Limb (tissue), 2 donors: ENCODE results near the gene FBXO41.

Experiments used
- DNase-seq, 2 donors: peaks; one replicate each; pipeline ENCODE4 v3.0.0-alpha.2; 2016; ENCODE audit errors: extremely low spot score in 2 of 2

Gene FBXO41

DNA sequence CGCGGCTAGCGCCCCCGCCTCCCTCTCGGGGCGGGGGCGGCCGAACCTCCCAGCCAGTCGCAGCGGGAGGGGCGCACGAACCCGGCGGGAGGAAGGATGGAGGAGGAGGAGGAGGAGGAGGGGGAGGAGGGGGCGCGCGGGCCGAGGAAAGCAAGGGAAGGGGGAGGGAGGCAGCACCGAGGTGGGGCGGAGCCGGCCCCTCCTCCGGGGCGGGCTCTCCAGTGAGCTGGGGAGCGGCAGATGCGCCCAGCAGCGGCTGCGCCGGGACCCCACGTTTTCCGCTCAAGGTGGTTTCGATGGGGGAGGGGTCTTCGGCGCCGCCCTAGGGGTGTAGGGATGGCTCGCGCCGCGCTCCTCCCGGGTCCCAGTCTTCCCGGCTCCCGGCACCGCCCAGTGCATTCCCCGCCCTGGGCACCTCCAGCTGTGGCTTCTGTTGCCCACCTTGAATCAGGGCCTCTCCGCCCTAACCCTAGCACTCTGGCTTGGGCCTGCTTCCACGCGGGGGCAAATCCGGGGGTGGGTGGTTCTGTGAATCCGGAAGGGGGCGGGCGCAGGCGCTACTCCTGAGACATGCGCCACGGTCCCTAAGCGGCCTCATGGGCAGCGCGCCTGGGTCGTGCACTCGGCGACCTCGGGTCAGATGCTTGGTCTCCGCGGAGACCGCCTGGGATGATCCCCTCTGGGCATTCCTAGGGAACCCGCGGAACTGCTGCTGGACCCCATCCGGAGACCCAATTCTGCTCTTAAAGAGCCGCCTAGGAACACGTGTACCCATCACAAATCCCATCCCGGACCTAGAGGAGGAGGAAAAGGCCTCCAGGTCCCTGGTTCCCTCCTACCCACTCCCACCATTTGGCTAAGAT lies at the start of gene FBXO41:
FBXO41 (minus strand) TSS at position 183 of the 863 bp plus-strand sequence. CDS start 14,848 bp downstream, outside the sequence.
- DNase-seq = peak in 1 of 2 donors; percentile 68

- DNase-seq = no peak
Observed at GRCh38 chr2:73334045-73334444, 49.8 kb upstream of the FBXO41 start.

GRCh38 chr2:73333564-73333963 lies 49.3 kb upstream of the FBXO41 start:
- no peak for DNase-seq

DNA sequence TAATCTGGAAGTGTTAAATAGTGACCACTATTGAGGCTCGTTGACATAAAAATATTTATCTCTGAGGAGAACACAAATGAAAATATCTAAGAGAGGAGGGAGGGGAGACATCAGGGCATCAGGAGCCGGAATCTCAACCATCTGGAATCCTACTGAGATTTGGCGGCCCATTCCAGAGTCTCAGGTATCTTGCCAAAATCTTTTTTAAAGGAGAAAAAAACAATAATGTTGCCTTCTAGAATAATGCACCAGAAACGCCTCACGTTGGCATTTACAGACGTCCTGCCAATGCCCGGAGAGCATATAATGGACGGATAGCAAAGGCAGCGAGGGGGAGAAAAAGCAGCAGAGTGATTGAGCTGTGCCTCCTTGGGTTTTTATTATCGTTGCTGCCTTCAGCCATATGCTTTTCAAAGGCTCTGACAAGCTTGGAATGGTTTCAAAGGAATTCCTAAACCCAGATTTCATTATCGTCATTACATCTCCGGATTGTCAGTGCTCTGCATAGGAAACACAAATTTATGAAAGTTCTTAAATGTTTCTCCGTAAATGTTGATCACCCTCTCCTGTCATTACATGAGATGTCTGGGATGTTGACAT lies 39.9 kb upstream of the FBXO41 start:
- DNase-seq = peak in 1 of 2 donors; percentile 1

DNA sequence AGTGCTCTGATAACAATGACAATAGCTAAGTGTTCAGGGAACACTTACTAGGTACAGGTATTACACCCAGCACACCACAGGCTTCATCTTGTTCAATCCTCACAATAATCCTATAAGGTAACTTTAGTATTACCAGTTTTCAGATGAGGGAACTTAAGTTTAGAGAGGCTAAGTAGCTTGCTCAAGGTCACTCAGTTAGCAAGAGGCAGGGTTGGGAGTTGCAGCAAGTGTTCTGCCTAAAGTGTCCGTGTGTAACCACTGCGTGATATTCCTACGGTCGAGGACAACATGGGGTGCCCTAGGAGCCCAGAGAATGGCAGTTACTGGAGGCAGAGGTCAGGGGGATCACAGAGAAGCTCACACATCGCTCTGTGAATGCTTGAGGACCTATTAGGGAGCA lies 39.3 kb upstream of the FBXO41 start:
- DNase-seq = no peak

GRCh38 chr2:73314441-73314840 lies 30.2 kb upstream of the FBXO41 start:
- DNase-seq = no peak

- DNase-seq = no peak
Observed at GRCh38 chr2:73307720-73308119, 23.4 kb upstream of the FBXO41 start.

GRCh38 chr2:73301636-73302035 lies 17.4 kb upstream of the FBXO41 start:
- no peak for DNase-seq

- DNase-seq = no peak
Observed at GRCh38 chr2:73300926-73301325, 16.6 kb upstream of the FBXO41 start.

- no peak for DNase-seq
Observed at GRCh38 chr2:73297586-73297985, 13.3 kb upstream of the FBXO41 start.

GRCh38 chr2:73297151-73297559 lies 12.9 kb upstream of the FBXO41 start:
- DNase-seq = no peak

DNA sequence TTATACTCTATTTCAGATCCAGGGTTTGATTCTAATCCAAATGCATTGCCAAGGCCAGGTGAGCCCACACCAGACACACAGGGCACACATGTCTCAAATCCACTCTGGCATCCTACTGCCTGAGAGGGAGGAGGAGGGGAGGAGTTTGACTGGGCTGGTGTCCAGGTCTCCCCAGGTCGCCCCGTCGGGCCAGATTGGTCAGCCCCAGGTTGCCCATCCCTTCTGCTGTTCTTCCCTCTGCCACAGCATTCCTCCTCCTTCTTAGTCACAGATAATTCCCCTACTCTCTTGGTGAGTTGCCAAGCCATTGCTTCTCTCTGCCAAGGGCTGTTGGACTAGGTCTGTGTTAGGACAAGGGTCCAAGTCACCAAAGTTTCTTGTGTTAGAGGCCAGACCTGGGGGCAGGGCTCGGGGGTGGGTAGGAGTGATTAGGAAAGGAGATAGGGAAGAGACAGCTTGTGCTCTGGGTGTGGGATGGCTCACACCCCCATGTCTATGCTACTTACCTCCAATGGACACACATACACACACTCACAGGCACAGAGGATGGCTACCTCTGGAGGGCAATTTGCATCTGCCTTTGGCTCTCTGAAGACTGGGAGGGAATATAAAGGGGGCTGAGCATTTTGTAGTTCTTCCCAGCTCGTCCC lies 11.6 kb upstream of the FBXO41 start:
- no peak for DNase-seq

- DNase-seq = no peak
Observed at GRCh38 chr2:73294239-73294638, 10.0 kb upstream of the FBXO41 start.

DNA sequence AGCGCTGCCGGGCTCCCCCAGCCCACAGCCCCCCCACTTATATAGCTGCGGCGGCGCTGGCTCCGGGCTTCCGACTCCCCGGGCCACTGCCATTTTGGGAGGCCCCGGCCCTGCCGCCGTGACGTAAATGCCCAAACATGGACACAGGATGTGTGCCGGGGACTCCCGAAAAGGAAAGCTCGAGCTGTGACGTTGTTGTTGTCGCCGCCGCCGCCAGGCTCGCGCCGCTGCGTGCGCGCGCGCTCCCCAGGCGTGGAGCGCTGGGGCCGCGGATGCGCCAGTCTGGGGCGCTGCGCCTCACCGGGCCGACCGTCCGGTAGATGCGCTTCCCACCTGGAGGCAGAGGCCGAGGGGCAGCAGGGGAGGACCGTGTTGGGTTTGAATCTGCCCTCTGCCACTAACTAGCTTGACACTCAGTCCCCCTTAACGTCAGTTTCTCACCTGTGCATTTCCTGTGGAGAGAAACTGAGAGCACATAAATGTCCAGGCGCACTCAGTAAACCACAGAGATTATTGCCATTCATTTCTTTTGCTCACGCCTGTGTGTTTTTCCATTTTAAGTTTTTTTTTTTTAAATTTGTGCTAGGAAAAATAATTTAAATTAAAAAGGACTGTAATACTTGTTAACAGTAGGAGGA lies 9.4 kb upstream of the FBXO41 start, which contains the start of gene EGR4:
EGR4 (minus strand) TSS at position 15 of the 638 bp plus-strand sequence. CDS start 231 bp downstream, outside the sequence.
- peak in 1 of 2 donors; percentile 67 for DNase-seq

DNA sequence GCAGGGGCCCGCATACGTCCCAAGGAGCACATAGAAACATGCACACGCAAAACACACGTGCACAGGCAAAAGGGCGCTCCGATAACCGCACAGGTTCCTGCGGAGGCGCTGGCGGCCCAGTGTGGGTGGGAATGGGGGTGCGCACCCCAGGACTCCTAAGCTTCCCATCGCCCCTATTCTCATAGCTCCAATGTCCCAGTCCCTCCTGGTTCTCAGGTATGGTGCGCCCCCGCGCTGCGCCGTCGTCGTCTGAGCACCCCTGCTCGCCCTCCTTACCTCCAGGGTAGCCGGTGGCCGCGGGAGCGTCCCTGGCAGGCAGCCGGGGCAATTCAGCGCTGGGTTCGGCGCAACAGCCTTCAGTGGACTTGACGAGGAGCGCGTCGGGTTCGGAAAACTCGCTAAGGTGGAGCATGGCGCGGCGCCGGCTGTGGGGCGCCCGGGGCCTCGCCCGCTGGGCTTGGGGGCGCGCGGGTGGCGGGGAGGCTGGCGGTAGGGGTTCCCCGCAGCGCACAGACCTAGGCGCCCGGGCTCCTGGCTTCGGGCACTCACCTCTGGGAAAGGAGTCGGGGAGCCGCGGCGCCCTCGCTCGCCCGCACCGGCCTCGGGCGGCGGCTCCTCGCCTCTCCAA lies 8.7 kb upstream of the FBXO41 start:
- DNase-seq = no peak

DNA sequence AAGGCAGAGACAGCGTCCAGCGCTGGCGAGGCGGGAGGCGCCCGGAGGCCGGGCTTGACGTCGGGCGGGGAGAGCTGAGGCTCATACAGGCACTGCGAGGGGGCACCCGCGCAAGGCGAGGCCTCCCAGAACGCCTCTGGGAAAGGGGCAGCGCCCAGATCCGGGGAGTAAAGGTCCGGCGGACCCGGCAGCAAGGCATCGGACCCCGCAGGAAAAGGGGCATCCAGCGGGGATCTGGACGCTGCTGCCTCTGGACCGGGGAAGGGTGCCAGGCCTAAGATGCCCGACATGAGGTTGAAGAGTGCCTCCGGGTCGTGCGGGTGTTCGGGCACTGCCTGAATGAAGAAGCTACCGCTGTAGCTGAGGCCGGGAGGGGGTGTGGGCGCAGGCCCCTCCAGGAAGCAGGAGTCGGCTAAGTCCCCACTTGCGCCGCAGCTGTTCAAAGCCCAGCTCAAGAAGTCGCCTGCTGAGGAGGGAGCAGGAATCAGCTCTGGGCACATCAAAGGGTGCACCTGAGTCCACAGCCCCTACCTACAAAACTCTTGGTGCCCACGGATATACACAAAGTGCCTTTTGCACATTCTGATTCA lies 8.1 kb upstream of the FBXO41 start:
- no peak for DNase-seq

GRCh38 chr2:73291461-73292315 lies 7.4 kb upstream of the FBXO41 start:
- peak in 1 of 2 donors; percentile 35 for DNase-seq

GRCh38 chr2:73291093-73291460 lies 6.8 kb upstream of the FBXO41 start:
- peak; percentile 58 to 85 for DNase-seq

DNA sequence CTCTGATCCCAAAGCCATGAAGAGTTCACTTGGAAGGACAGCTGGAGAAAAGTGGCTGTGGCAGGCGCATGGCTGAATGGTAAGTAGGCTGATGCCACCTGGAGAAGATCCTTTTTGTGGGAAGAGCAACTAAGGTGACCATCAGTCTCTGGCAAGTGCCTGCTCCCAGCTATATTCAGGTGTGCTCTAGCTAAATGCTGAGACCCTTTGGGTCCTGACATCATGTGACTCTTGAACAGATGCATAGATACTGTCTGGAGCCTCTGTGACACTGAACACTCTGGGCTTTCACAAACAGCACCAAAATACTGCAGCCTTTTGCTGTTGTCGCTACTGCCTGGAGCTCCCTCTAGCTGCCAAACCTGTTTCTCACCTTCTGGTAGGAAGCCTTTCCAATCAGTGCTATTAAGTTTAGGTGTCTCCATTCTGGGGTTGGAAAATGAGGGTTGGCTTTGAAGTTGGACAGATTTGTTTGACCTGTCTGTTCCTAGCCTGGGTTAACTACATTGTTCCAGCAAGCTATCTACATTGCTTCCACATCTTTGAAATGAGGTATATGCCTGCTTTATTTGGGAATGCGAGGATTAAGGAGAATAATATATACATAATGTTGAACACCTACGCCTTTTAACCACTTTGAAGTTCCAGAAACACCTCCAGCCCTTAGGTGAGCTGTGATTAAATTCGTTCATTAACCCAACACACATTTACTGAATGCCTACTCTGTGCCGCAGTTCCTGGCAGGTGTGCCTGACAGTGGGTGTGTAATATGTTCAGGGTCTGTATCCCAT lies 6.0 kb upstream of the FBXO41 start:
- DNase-seq = no peak
